Measurements from ENCODE around the gene PTDSS2. TPM values are rescaled to one million over a fixed set of nuclear protein-coding genes. Genes with fewer than 3 reads are reported as not detected.

The PTDSS2 gene
- total RNA-seq, 1 experiment from 2014 or later = 28.2 TPM

GRCh38 chr11:501001-501682 is 51.1 kb downstream of the PTDSS2 start:
- no peak for DNase-seq (ENCODE audit: unreplicated experiment)
- Mint-ChIP-seq H3K9me3 (ENCODE audit: unreplicated experiment) (no peaks in the 10 kb centered on the region), H3K27me3 (ENCODE audit: insufficient read depth, unreplicated experiment) (no peaks in the 10 kb centered on the region), H3K36me3 (ENCODE audit: insufficient read depth, unreplicated experiment) (peaks cover 78% of the 10 kb centered on the region), H3K4me1 (ENCODE audit: insufficient read depth, unreplicated experiment) (peaks cover 15% of the 10 kb centered on the region), H3K27ac (ENCODE audit: low read depth, unreplicated experiment) (no peak overlapping the region), H3K4me3 (ENCODE audit: unreplicated experiment) (no peak overlapping the region)
- CTCF ChIA-PET = no interaction called here
- no TSS peak for BruUV-seq (replicated peaks)
- POLR2A ChIA-PET = interaction anchor here (1.3 to 6.5 kb wide), 2 partner anchors 35 to 52 kb away, joined by 5 to 75 read pairs; partner anchors contain the start of gene PTDSS2
- intact Hi-C loops (cut with micrococcal nuclease) = no loop called here
- no peak for TF ChIP-seq CTCF (IDR thresholded peaks at IDR 0.05; ENCODE audit: unreplicated experiment)

- Mint-ChIP-seq H3K27ac (ENCODE audit: low read depth, unreplicated experiment) (no peak overlapping the region), H3K4me1 (ENCODE audit: insufficient read depth, unreplicated experiment) (peaks cover 15% of the 10 kb centered on the region), H3K27me3 (ENCODE audit: insufficient read depth, unreplicated experiment) (no peaks in the 10 kb centered on the region), H3K9me3 (ENCODE audit: unreplicated experiment) (no peaks in the 10 kb centered on the region), H3K4me3 (ENCODE audit: unreplicated experiment) (no peak overlapping the region), H3K36me3 (ENCODE audit: insufficient read depth, unreplicated experiment) (peaks cover 77% of the 10 kb centered on the region)
- TF ChIP-seq CTCF (IDR thresholded peaks at IDR 0.05; ENCODE audit: unreplicated experiment) = no peak
- POLR2A ChIA-PET = interaction anchor here (1.0 to 6.5 kb wide), 4 partner anchors 10 to 53 kb away, joined by 4 to 81 read pairs (median 40); partner anchors contain the start of gene PTDSS2
- intact Hi-C loops (cut with micrococcal nuclease) = loop anchor here (2.0 kb wide), 1 partner anchor 17 kb away; no protein-coding TSS in a partner anchor
- no peak for DNase-seq (ENCODE audit: unreplicated experiment)
- no TSS peak for BruUV-seq (replicated peaks)
- CTCF ChIA-PET = interaction anchor here (6.8 kb wide), 1 partner anchor 16 kb away, joined by 34 read pairs; no protein-coding TSS in a partner anchor
Measured at GRCh38 chr11:501683-502287, 51.7 kb downstream of the PTDSS2 start.

- ChIA-PET CTCF (interaction anchor here (6.8 kb wide), 1 partner anchor 16 kb away, joined by 34 read pairs; no protein-coding TSS in a partner anchor), POLR2A (interaction anchor here (1.0 to 6.5 kb wide), 3 partner anchors 11 to 53 kb away, joined by 4 to 81 read pairs (median 75); partner anchors contain the start of gene PTDSS2)
- Mint-ChIP-seq H3K4me1 (ENCODE audit: insufficient read depth, unreplicated experiment) (peaks cover 8% of the 10 kb centered on the region), H3K27me3 (ENCODE audit: insufficient read depth, unreplicated experiment) (no peaks in the 10 kb centered on the region), H3K4me3 (ENCODE audit: unreplicated experiment) (no peak overlapping the region), H3K9me3 (ENCODE audit: unreplicated experiment) (no peaks in the 10 kb centered on the region), H3K36me3 (ENCODE audit: insufficient read depth, unreplicated experiment) (peaks cover 73% of the 10 kb centered on the region), H3K27ac (ENCODE audit: low read depth, unreplicated experiment) (peak overlapping the region; percentile 23)
- no peak for DNase-seq (ENCODE audit: unreplicated experiment)
- intact Hi-C loops (cut with micrococcal nuclease) = loop anchor here (2.0 kb wide), 1 partner anchor 16 kb away; no protein-coding TSS in a partner anchor
- no TSS peak for BruUV-seq (replicated peaks)
- no peak for TF ChIP-seq CTCF (IDR thresholded peaks at IDR 0.05; ENCODE audit: unreplicated experiment)
Measured at GRCh38 chr11:502288-503178, 52.5 kb downstream of the PTDSS2 start.

All from MCF 10A (cell line).